HCT116 (cell line): ENCODE measurements around the gene ANKRD39. TPM values are rescaled to one million over a fixed set of nuclear protein-coding genes. Genes with fewer than 3 reads are reported as not detected.

Experiments
- ATAC-seq: fragments of 200-7000 bp; cut with Tn5 transposase; 2 replicates; pipeline ENCODE4 v1.9.1; 2020; ENCODE audit warnings: mild to moderate bottlenecking, moderate library complexity
- BruUV-seq: library from RNA; stranded (reverse); fragments of 400-500 nt; replicated peaks from 2 replicates; lab custom pipeline; 2021; lab: Mats Ljungman, UMichigan
- CTCF ChIA-PET: fragments of 300-600 bp; sonication (Branson Sonifier 250); formaldehyde crosslinking; loops from one replicate; lab custom pipeline; 2021; ENCODE audit warnings: antibody characterized with exemption; lab: Charles Lee
- POLR2A ChIA-PET: fragments of 300-600, 350-600 bp; sonication (Branson Sonifier 250); formaldehyde crosslinking; loops from one replicate; lab custom pipeline; 2021; ENCODE audit warnings: antibody characterized with exemption; lab: Charles Lee
- RAD21 ChIA-PET, 2 experiments: fragments of 300-600 bp; sonication (Branson Sonifier 250); formaldehyde crosslinking; loops; one replicate each; lab custom pipeline; 2023; ENCODE audit warnings: low total read pairs in 2 of 2; ENCODE audit not compliant: uncharacterized antibody in 2 of 2, unreplicated experiment in 2 of 2, low non-redundant PET in 1 of 2; lab: Charles Lee
- DNase-seq: peaks from one replicate; pipeline ENCODE4 v3.0.0-alpha.2; 2010; ENCODE audit warnings: low read depth, low spot score
- H2AFZ ChIP-seq: fragments of 200-600 bp; shearing (Covaris generic), sonication (generic); 2 replicates; pipeline ENCODE4 v1.6.1; 2017; ENCODE audit warnings: low read depth, mixed run types, mixed read lengths, antibody characterized with exemption, low read length; ENCODE audit not compliant: poor library complexity, severe bottlenecking
- H3K27ac ChIP-seq: 2 replicates; pipeline ENCODE4 v1.5.1; 2012; ENCODE audit warnings: low read depth, low read length
- H3K27me3 ChIP-seq: fragments of 200-600 bp; sonication (generic); 2 replicates; pipeline ENCODE4 v1.6.1; 2016; ENCODE audit warnings: mixed run types, low read length, mixed read lengths; ENCODE audit not compliant: insufficient read depth
- H3K36me3 ChIP-seq, 2 experiments: fragments of 200-500 bp in 1 of 2; fragments of 200-600 bp in 1 of 2; sonication (Bioruptor generic) in 1 of 2; sonication (generic) in 1 of 2; 2 replicates each; pipeline versions ENCODE4 v1.5.1 to v1.6.1; 2014 to 2016; ENCODE audit warnings: low read length in 2 of 2, inconsistent platforms in 1 of 2, mixed read lengths in 1 of 2, mixed run types in 1 of 2; ENCODE audit not compliant: insufficient read depth in 2 of 2, control insufficient read depth in 1 of 2
- H3K4me1 ChIP-seq, 2 experiments: fragments of 200-600 bp in 1 of 2; sonication (generic) in 1 of 2; 2 replicates each; pipeline versions ENCODE4 v1.5.1 to v1.6.1; 2012 to 2017; ENCODE audit warnings: low read length in 2 of 2, inconsistent platforms in 1 of 2, mild to moderate bottlenecking in 1 of 2, mixed read lengths in 1 of 2, mixed run types in 1 of 2, moderate library complexity in 1 of 2; ENCODE audit not compliant: insufficient read depth in 2 of 2, control insufficient read depth in 1 of 2
- H3K4me2 ChIP-seq: fragments of 200-600 bp; sonication (generic); 2 replicates; pipeline ENCODE4 v1.6.1; 2017; ENCODE audit warnings: mixed run types, low read length, mixed read lengths
- H3K4me3 ChIP-seq, 2 experiments: fragments of 200-600 bp in 1 of 2; sonication (generic) in 1 of 2; replicated peaks in 1 of 2; 2 replicates each; pipeline ENCODE4 v1.5.1; 2011 to 2016; ENCODE audit warnings: low read length in 2 of 2, control low read depth in 1 of 2, low read depth in 1 of 2, mild to moderate bottlenecking in 1 of 2, mixed read lengths in 1 of 2, mixed run types in 1 of 2
- H3K79me2 ChIP-seq: fragments of 200-600 bp; sonication (generic); 2 replicates; pipeline ENCODE4 v1.6.1; 2017; ENCODE audit warnings: mild to moderate bottlenecking, mixed run types, low read length, moderate library complexity, mixed read lengths; ENCODE audit not compliant: insufficient read depth
- H3K9ac ChIP-seq: fragments of 200-600 bp; sonication (generic); 2 replicates; pipeline ENCODE4 v1.6.1; 2016; ENCODE audit warnings: low read length, mixed read lengths
- H3K9me2 ChIP-seq: fragments of 200-600 bp; sonication (generic), shearing (Covaris generic); 2 replicates; pipeline ENCODE4 v1.6.1; 2017; ENCODE audit warnings: mixed run types, mild to moderate bottlenecking, moderate library complexity; ENCODE audit not compliant: insufficient read depth
- H3K9me3 ChIP-seq, 2 experiments: fragments of 200-500 bp in 1 of 2; fragments of 200-600 bp in 1 of 2; sonication (Bioruptor generic) in 1 of 2; sonication (generic) in 1 of 2; 2 replicates each; pipeline ENCODE4 v1.6.1; 2014 to 2017; ENCODE audit warnings: low read length in 2 of 2, mixed read lengths in 2 of 2, inconsistent platforms in 1 of 2, low read depth in 1 of 2, mild to moderate bottlenecking in 1 of 2, mixed run types in 1 of 2, moderate library complexity in 1 of 2; ENCODE audit not compliant: control insufficient read depth in 1 of 2, insufficient read depth in 1 of 2
- H4K20me1 ChIP-seq: fragments of 200-600 bp; sonication (generic), shearing (Covaris generic); 2 replicates; pipeline ENCODE4 v1.6.1; 2017; ENCODE audit warnings: mixed run types, mild to moderate bottlenecking, moderate library complexity; ENCODE audit not compliant: insufficient read depth
- ATF3 ChIP-seq: IDR thresholded peaks from 2 replicates; pipeline ENCODE4 v1.6.1; 2012
- CBX3 ChIP-seq: IDR thresholded peaks from 2 replicates; pipeline ENCODE4 v1.6.1; 2012; ENCODE audit warnings: low read depth
- CEBPB ChIP-seq: IDR thresholded peaks from 2 replicates; pipeline ENCODE4 v1.6.1; 2012; ENCODE audit warnings: low read depth
- EGR1 ChIP-seq: IDR thresholded peaks from 2 replicates; pipeline ENCODE4 v1.6.1; 2012; ENCODE audit warnings: low read depth
- ELF1 ChIP-seq: IDR thresholded peaks from 2 replicates; pipeline ENCODE4 v1.6.1; 2012; ENCODE audit warnings: low read depth, borderline replicate concordance
- EZH2 ChIP-seq: fragments of 200-600 bp; sonication (generic); IDR thresholded peaks from 2 replicates; pipeline ENCODE4 v1.6.1; 2017; ENCODE audit warnings: antibody characterized with exemption, mixed run types
- FOSL1 ChIP-seq: IDR thresholded peaks from 2 replicates; pipeline ENCODE4 v1.6.1; 2012; ENCODE audit warnings: low read depth
- POLR2A ChIP-seq: IDR thresholded peaks from 2 replicates; pipeline ENCODE4 v1.7.0; 2011; ENCODE audit warnings: borderline replicate concordance; ENCODE audit not compliant: insufficient read depth, insufficient read length; ENCODE audit errors: extremely low read depth
- POLR2AphosphoS5 ChIP-seq: IDR thresholded peaks from 2 replicates; pipeline ENCODE4 v1.6.1; 2011; ENCODE audit warnings: mild to moderate bottlenecking, low read depth, low read length, moderate library complexity
- RAD21 ChIP-seq: IDR thresholded peaks from 2 replicates; pipeline ENCODE4 v1.6.1; 2012; ENCODE audit warnings: low read depth, mild to moderate bottlenecking
- REST ChIP-seq: IDR thresholded peaks from 2 replicates; pipeline ENCODE4 v1.6.1; 2012; ENCODE audit warnings: low read depth
- SIN3A ChIP-seq: IDR thresholded peaks from 2 replicates; pipeline ENCODE4 v1.6.1; 2012; ENCODE audit warnings: low read depth
- SP1 ChIP-seq: IDR thresholded peaks from 2 replicates; pipeline ENCODE4 v1.6.1; 2012; ENCODE audit warnings: low read depth
- SRF ChIP-seq: IDR thresholded peaks from 2 replicates; pipeline ENCODE4 v1.6.1; 2012; ENCODE audit warnings: low read depth
- ZBTB33 ChIP-seq: IDR thresholded peaks from 2 replicates; pipeline ENCODE4 v1.6.1; 2011; ENCODE audit warnings: mild to moderate bottlenecking, low read length, moderate library complexity; ENCODE audit not compliant: insufficient replicate concordance; ENCODE audit errors: extremely low read depth
- ZFX ChIP-seq: fragments of 450-650 bp; IDR thresholded peaks from 2 replicates; pipeline ENCODE4 v1.6.1; 2017
- ZNF274 ChIP-seq: fragments of 200-500 bp; sonication (Bioruptor generic); IDR thresholded peaks from 2 replicates; pipeline ENCODE4 v1.6.1; 2014; ENCODE audit warnings: mild to moderate bottlenecking, low read depth, low read length, inconsistent platforms
- intact Hi-C: fragments of 100-400 bp; cut with micrococcal nuclease; formaldehyde crosslinking; loops from 2 replicates; pipeline ENCODE4 v1.10.0; 2022
- total RNA-seq: library from RNA; stranded (reverse); gene quantifications from one replicate; pipeline ENCODE4 v1.2.1, GENCODE V29; 2021; ENCODE audit not compliant: unreplicated experiment
- TF ChIP-seq, protein P1 (sequence below): IDR thresholded peaks from 2 replicates; pipeline ENCODE4 v1.6.1; 2012

ANKRD39 gene
- total RNA-seq, 1 experiment from 2014 or later: 24.2 TPM

GRCh38 chr2:96861074-96861473 lies 3.3 kb upstream of the ANKRD39 start:
- Histone ChIP-seq H3K4me1 (peaks cover 9 to 20% of the 10 kb centered on the region in 2 experiments), H3K36me3 (peaks cover 29 to 30% of the 10 kb centered on the region in 2 experiments), H3K27me3 (no peaks in the 10 kb centered on the region), H3K4me3 (no peak overlapping the region), H3K9me2 (no peaks in the 10 kb centered on the region), H3K9ac (no peak overlapping the region), H4K20me1 (no peaks in the 10 kb centered on the region), H3K27ac (no peak overlapping the region), H3K4me2 (no peak overlapping the region), H3K79me2 (peaks cover 16% of the 10 kb centered on the region), H3K9me3 (no peaks in the 10 kb centered on the region), H2AFZ (no peak overlapping the region)
- ChIA-PET RAD21 (no interaction called here), CTCF (interaction anchor here (1.1 kb wide), 1 partner anchor 90 kb away, joined by 3 read pairs; no protein-coding TSS in a partner anchor), POLR2A (no interaction called here)
- TF ChIP-seq FOSL1 (no peak), ATF3 (no peak), ZBTB33 (no peak), REST (no peak), POLR2A (no peak), SRF (no peak), CEBPB (no peak), CBX3 (no peak), ZFX (no peak), POLR2AphosphoS5 (no peak), EZH2 (no peak), ELF1 (no peak), EGR1 (no peak), SP1 (no peak), SIN3A (no peak), ZNF274 (no peak), RAD21 (no peak)
- TF ChIP-seq, protein P1, sequence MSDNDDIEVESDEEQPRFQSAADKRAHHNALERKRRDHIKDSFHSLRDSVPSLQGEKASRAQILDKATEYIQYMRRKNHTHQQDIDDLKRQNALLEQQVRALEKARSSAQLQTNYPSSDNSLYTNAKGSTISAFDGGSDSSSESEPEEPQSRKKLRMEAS: no peak
- no peak for ATAC-seq
- intact Hi-C loops: no loop called here
- DNase-seq: no peak
- BruUV-seq: no TSS peak
